Fibroblast of the conjunctiva (primary cell): Measurements from ENCODE around the gene NMRK1.

Experiments used
- DNase-seq: peaks from one replicate; pipeline ENCODE4 v3.0.0-alpha.2; 2010; ENCODE audit warnings: low read depth

Gene NMRK1

DNA sequence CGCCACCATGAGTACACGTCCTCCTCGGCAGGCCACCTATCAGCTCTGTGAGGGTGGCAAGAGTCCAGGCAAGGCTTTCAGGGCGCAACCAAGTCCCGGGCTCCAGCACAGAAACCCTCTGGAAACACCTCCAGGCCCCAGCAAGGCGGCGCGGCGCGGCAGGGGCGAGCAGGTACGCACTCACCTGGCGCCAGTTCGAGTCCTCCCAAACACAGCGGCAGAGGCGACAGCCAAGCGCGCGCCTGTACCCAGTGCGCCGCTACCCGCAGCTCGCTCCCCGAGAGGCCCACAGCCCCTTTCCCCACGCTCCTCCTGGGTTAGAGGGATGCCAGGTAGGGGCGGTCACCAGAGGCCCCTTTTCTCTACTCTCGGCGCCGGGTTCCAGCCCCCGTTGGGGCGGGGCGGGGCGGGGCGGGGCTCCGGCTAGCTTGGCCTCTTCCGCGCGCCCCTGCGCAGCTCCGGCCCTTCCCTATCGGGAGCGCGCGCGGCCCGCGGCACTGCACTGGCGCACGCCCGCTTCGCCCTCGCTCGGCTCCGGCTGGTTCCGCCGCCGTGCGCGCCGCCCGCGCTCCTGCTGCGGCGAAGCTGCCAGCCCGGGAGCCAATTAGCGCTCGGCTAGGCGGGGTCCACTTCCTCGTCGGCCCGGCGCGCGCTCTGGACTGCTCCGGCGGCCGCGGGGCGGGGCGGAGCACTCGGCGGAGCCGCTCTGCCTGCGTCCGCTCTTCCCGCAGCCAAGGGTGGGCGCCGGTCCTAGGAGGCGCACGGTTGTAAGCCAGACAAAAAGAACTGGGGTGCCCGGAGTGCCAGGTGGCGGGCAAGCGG lies at the start of gene NMRK1, which contains the start of gene OSTF1:
NMRK1 (minus strand) TSS at position 332 of the 822 bp plus-strand sequence. CDS start 5,040 bp downstream, outside the sequence.
OSTF1 (plus strand) TSS at position 691 of the 822 bp plus-strand sequence. CDS start 179 bp downstream, outside the sequence.
- peak; percentile 92 for DNase-seq

DNA sequence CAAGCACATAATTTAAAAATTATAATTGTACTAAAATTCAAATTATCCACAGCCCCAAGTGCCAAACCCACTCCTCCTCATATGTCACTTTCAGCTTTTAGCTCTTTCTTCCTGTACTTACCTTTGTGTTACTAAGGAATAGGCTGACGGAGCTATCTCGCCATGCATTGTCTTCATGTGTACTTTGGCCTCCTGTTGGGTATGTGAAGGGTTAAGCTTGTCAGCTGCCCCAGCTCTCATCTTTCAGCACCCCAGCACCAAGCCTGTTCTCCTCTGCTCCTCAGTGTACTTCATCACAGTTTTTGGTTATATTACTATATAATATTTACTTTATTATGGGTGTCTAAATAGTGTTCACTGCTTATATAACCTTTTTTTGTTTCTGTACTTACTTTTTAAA lies 46.5 kb upstream of the NMRK1 start:
- no peak for DNase-seq

DNA sequence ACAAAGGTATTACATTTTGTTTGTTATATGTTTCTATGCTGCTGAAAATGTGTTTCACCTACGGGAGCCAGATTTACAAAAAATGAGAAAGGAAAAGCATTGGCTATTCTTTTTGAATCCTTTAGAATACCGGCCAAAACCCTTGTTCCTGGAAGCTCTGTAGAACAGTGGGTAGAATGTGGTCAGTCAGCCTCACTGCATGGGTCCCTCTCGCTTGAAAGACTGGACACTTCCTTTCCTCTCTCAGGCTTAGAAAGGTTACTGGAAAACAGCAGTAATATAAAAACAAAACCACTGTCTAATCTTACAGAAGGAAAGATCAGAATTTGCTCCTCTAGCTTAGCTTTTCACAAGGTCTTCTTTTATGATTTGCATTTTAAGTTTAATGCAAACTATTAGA lies 45.4 kb upstream of the NMRK1 start:
- no peak for DNase-seq

DNA sequence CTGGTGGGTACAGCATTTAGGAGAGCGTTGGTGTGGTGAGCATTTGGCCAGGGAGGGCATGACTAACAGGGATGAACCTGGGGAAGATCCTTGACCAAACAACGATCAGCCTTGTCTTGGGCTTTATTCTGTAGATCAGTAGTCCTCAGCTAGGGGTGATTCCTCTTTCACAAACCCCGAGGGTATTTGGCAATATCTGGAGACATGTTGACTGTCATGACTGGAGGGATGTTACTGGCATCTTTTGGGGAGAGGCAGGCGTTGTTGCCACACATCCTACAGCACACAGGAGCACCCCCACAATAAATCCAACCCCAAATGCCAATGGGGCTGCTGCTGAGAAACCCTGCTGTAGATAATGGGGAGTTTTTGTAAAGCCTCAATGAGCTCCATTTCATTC lies 44.3 kb upstream of the NMRK1 start:
- no peak for DNase-seq

DNA sequence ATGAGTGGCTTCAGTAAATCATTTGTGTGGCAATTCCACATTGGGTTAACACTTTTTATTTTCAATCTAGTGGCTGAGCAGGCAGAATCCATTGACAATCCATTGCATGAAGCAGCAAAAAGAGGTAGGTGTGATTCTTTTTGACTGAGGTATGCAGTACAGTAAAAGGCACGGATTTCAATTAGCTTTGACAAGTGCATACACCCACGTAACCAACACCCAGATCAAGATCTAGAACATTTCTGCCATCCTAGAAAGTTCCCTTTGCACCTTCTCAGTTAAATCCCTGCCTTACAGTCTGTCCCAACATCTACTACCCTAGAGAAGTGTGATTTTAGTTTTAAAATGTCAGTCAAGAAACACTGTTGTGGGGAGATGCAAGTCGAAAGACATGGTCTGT lies 43.7 kb upstream of the NMRK1 start:
- DNase-seq = no peak

DNA sequence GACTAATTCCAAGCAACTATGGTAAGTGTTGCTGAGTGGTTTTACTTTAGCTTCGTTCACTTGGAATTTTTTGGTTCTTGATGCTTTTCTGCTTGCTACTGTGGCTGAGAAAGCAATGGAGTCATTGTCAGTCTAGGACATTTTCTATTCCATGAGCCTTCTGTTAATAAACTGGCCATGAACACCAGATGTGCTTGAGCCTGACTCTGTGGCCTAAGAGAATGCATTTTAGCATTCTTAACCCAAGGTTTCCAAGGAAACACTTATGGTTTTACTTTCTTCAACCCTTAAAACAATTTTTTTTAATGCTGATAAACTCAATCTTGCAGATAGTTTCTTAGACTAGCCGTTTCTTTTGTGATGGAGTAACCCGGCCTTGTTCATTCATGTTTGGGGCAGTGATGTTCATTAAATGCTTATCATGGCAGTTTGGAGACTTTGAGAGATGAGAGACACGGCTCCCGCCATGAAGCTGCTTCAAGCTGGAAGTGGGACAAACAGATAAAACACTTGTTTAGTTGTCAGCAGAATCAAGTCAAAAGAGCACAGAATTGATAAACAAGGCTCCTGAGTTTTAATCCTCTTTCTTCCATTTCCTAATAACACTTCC lies 42.8 kb upstream of the NMRK1 start:
- DNase-seq = peak; percentile 14

DNA sequence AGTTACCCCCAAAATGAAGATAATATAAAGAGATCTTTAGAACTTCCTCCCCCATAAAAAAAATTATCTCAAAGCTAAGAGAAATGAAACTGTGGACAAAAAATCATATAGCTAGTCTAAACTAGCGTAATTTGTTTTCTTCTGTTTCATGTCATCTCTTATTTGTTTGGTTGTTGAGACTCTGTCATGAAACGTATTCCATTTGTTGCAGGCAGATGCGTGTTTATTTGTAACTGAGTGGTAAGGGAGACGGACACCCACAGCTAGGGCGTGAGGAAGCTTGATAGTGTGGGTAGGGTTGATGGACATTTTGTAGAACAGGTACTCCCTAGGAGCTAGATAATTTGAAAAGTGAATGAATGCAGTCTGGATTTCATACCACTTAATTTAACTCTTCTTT lies 42.2 kb upstream of the NMRK1 start:
- no peak for DNase-seq

DNA sequence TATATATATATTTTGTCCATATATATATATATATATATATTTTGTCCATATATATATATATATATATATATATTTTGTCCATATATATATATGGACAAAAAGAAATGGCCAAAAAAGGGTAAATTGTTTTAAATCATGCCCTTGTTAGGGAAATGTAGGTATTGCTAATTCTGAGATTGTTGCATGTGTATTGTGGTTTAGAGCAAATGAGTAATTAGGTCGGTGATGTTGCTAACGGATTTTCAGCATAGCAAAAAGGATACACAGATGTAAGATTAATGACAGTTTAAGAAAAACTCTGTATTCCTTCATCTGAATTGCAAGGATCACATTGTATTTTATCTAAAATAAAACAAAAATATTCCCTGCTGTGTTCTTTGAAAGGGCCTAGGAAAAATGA lies 40.6 kb upstream of the NMRK1 start:
- no peak for DNase-seq

DNA sequence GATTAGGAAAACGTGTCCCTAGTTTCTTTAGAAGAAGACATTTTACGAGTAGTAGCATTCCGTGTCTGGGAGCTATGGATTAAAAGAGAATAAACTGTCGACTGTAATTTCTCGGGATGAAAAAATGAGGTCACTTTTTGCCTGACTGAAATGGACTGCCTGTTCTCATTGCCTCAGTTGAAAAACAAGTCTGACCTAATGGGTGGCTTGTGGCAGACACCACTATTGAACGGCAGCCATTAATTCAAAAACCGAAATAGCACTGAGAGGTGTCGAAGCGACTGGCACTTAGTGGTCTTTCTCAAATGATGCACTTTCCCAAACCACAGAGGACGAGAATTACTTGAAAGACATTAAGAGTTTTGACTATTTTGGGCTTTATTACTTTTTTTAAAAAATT lies 35.7 kb upstream of the NMRK1 start:
- DNase-seq = no peak

DNA sequence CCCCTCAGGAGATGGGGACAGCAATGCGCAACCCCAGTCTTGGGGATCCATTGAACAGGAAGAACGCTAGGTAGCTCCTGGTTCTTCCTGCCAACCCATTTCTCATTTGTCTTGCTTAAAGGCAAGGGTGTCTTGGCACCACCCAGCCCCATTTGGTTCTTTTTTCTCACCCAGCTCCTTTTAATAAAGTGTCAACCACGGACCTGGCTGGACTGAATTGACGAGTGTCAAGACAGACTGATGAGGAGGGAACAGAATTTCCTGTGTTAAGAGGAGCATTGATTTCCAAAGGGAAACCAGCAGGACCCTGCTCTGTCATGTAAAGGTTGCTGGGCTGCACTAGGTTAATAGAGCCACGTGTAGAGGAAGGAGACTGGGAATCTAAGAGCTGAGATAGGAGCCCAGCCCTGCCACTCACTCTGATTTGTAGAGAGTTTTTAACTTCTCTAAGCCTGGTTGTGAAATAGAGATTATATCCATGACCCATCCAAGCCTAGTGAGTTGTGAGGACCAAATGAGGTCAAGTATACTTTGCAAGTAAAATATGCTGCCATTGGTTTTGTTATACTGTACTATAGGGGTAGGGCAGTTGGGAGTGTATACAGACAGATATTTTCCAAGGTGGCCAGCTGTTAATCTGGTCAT lies 34.1 kb upstream of the NMRK1 start:
- DNase-seq = no peak

DNA sequence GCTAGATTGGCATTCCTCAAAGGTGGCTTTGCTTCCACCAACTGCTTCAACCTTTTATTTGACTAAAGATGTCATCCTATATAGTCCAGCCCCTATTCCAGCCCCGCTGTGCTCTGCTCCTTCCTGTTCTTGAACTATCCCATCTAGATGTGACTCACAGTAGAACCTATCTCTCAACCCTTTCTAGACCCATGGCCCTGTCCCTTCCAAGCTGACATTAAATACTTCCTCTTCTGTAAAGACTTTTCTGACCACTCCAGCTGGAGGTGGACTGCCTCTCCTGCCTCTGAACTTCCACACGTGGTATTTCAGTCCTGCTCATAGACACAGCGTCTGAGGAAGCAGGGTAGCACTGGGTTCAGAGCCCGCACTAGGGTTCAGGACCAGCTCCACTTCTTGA lies 32.7 kb upstream of the NMRK1 start:
- no peak for DNase-seq

DNA sequence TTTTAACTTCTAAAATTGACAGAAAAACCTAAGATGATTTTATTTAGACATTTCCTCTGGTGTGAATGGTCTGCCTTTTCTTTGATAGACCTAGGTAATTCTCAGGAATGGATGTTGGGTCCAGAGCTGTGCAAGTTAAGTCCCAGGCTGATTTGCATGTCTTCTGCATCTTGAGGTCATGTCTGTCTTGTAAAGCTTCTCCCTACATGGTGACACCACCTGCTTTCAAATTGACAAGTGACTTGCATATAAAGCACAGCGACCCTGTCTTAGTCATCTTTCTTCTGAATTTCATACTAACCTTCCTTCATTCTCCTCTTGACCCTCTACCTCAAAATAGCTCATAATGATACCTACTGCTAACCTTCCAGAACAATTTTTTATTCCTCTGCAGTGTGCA lies 29.6 kb upstream of the NMRK1 start:
- DNase-seq = no peak

DNA sequence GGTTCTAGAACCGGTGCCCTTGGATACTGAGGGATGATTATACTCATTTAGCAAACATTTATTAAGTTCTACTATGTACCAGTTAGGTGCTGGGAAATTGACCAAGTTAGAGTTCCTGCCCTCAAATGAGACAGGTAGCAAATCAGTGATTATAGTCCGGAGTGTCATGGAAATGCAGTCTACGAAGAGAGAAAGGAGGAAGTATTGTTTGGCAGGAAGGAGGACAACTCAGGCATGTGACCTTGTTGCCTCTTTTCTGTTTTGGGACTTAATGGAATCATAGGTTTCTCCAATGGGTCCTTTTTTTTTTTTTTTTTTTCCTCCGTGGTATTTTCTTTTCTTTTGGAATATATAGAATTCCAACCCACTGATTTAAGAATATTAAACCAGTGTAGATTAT lies 28.4 kb upstream of the NMRK1 start:
- no peak for DNase-seq

DNA sequence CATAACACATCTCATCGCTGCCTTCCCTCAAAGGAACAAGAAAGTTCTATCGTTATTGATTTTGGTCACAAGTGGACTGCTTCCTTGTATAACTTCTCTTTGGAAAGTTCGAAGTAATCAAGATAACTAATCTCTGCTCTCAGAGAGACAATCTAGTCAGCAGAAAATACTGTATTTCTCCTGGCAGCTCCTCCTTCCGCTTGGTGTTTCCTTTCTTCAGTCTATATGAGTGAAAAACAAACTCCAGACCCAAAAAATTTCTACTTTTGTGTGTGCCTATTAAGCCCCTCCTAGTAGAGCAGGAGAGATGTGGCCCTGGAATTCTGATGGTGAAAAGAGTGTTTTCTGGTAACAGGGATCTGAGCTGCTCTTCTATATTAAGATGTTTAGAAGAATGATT lies 24.8 kb upstream of the NMRK1 start:
- no peak for DNase-seq

DNA sequence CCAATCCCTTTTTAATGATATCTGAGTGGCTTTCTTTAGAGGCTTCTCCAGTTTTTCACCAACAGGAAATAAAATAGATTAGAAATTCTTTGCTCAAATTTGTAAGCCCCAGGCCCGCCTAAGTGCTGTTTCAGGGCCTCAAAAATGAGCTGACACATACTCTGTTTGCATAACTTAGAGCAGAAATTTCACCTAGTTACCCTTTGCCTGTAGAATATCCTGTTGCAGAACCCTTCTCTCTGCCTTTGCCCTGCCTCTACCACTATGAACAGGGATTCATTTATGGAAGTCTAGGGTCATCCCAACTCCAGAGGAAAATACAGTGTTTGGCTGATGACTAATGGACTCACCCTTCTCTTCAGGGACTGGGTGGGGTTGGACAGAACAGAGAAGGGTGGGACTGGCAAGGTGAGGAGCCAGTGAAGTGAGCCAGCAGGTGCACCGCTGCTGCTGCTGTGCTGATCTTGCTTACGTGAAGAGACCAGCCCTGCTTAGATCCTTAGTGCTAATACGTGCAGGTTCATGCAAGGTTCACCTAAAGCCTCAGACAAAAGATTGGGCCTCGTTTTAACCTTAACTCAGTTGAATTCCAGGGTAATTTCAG lies 23.2 kb upstream of the NMRK1 start:
- DNase-seq = no peak

DNA sequence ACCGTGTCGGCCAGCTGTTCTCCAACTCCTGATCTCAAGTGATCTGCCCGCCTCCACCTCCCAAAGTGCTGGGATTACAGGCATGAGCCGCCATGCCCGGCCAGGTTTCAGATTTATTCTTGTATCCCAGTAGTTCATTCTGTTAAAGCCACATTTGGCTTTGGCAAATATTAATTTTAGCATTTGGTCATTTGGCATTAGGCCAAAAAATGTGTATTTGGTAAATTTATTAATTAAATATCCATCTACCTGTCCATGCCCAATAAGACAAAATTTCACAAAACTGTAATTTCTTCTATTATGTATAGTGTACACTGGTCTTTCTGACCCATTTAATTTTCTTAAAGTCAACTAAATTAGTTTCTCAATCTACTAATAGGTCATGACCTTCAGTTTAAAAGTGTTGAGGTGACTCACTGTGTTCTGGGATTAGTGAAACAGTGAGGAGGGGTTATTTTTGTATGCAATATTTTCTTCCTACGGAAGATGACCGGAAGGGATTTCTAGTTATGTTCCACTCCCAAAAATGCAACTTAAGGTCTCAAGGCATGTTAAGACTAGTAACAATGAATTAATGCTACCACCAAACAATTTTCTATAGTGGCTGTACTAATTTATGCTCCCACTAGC lies 21.4 kb upstream of the NMRK1 start:
- DNase-seq = no peak

DNA sequence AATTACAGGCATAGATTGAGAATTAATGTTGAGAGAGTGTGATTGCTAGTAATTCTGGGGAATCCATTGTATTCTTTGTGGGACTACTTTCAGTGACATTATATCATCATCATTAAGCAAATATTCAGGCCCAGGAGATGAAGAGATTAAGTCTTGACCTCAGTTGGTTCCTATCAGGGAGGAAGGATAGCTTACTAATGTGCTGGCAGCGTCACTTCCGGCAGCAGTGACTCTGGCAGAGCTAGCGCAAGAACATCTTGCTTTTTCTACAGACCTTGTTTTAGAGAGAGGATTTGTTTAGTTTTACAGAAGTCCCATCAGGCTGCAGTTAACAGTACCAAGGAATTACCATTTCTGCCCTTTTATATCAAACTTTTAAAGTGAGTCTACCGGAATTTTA lies 20.6 kb upstream of the NMRK1 start:
- no peak for DNase-seq

DNA sequence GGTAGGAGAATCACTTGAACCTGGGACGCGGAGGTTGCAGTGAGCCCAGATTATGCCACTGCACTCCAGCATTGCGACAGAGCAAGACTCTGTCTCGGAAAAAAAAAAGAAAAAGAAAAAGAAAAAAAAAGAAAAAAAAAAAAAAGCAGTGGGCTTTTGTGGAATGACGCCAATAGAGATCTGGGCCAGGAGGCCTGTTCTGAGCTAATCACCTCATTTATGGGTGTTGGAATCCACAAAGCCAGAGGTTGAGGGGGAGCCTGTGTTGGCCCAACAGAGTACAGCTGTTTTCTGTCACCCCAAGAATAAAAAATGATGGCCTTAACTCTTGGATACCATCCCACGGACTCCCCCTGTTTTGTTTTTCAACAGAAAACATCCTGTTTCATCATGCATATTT lies 18.9 kb upstream of the NMRK1 start:
- DNase-seq = no peak

DNA sequence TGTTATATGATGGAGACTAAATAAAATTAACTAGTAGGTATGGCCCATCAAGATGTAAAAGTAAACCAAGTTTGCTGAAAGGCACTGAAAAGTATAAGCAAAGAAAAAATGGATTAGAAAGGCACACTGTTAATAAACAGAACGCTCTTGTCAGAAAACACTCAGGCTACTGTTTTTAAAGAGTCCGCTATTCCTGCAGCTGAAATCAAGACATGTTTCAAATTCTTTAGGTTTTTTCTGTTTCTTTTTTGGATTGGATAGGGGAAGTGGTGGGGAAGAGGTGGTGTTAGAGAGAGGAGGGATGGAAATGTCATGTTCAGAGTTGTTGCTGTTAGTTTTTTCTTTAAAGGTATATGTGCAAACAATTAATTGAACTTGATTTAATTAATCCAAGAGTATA lies 17.9 kb upstream of the NMRK1 start:
- no peak for DNase-seq

DNA sequence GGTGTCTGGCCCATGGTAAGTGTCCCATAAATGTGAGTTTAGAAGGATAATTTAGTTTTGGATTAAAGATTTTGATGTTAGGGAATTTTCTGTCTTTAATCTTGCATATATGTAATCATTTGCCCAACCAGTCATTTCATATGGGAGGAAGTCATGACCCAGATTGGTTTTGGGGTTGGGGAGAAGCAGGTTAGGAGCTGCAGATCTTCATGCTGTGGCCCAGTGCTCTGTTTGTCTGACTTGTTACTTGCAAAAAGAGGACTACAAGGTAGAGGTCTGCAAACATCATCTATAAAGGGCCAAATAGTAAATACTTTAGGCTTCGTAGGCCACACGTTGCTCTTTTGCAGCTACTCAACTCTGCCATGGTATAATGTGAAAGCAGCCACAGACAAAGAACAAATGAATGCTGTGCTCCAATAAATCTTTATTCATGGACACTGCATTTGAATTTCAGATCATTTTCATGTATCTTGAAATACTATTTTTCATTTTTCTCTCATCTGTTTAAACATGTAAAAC lies 17.1 kb upstream of the NMRK1 start:
- no peak for DNase-seq

DNA sequence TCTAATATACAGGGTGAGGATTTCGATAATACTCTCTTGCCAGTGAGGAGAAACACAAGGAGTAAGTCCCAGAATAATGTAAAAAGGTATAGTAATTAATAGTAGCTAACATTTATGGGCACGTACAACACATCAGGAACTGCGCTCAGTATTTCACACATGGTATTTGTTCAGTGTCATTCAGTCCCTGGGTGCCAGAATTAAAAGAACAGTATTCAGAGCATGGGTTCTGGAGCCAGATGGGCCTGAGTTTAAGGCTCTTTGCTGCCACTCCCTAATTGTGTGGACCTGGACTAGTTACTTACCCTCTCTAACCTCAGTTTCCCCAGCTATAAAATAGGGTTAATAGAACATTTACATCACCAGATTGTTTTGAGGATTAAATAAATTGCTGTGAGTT lies 16.7 kb upstream of the NMRK1 start:
- DNase-seq = no peak

DNA sequence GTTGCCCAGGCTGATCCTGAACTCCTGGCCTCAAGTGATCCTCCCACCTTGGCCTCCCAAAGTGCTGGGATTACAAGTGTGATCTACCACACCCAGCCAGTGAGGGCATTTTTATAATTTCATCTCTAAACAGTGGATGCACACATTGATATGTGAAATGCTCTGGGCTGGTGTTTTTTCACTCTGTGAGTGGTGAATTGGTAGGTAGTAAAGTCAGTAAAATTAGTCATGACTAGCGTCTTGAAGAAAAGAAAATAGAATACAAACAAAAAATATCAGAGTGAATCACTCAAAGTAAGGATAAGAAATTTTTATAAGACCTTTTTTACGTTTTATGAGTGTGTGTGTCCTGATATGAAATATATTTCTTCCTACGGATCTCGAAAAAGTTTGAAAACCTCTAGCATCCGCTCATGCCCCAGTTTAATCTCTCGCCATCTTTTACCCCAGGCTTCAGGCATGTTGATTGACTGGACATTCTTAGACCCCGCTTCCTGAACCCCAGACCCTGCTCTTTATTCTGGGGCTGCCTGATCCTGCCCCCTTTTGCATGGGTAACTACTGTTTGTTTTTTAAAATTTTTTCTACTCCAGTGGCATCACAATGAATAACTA lies 14.3 kb upstream of the NMRK1 start:
- DNase-seq = no peak
